ENCODE results near the gene LRRTM4. TPM values are rescaled to one million over a fixed set of nuclear protein-coding genes. Genes with fewer than 3 reads are reported as not detected.

The LRRTM4 gene
- total and polyA plus RNA-seq, 2 of the 13 experiments (the other 11 are each of a cell fraction or from before 2014, with no cell fraction given): 1.2 TPM

GRCh38 chr2:77087987-77088414, 434.2 kb downstream of the LRRTM4 start:
- Histone ChIP-seq H4K20me1 (ENCODE audit: insufficient read depth, low read length) (no peaks in the 10 kb centered on the region), H3K9ac (ENCODE audit: insufficient read depth, low read depth, low read length) (no peak overlapping the region), H2AFZ (ENCODE audit: low read length) (no peak overlapping the region), H3K79me2 (ENCODE audit: insufficient read depth, low read length) (no peaks in the 10 kb centered on the region), H3K4me2 (ENCODE audit: low read depth, low read length) (no peak overlapping the region), H3K4me3 (replicated peaks in 1 of 3; ENCODE audit: insufficient read depth in 1 of 3, low read depth in 2 of 3, low read length in 3 of 3) (no peak overlapping the region), H3K36me3 (replicated peaks in 1 of 2; ENCODE audit: control insufficient read depth in 1 of 2, insufficient read depth in 2 of 2, low read length in 2 of 2) (no peaks in the 10 kb centered on the region), H3K9me3 (ENCODE audit: low read length) (no peaks in the 10 kb centered on the region), H3K4me1 (ENCODE audit: insufficient read depth, low read length) (no peaks in the 10 kb centered on the region), H3K27me3 (ENCODE audit: control insufficient read depth in 1 of 2, insufficient read depth in 2 of 2, low read length in 2 of 2) (no peaks in the 10 kb centered on the region), H3K27ac (ENCODE audit: extremely low read length, insufficient read depth, low read length) (no peak overlapping the region)
- intact Hi-C loops (cut with micrococcal nuclease; ENCODE audit: unreplicated experiment): no loop called here
- DNase-seq (ENCODE audit: low spot score): no peak
- CTCF ChIA-PET (ENCODE audit: low intra/inter-chr PET ratio, low total read pairs): no interaction called here
- no TSS peak for BruUV-seq (replicated peaks)
- 66% methylated on average over 6 of the region's 6 CpGs for WGBS (ENCODE audit: low lambda C conversion rate)
- TF ChIP-seq JUN (CRISPR knock-in tag; IDR thresholded peaks at IDR 0.05) (no peak), SMYD3 (CRISPR knock-in tag; IDR thresholded peaks at IDR 0.05) (no peak), SIN3A (IDR thresholded peaks at IDR 0.05; ENCODE audit: borderline replicate concordance, low read depth, low read length) (no peak), ZNF589 (CRISPR knock-in tag; conservative IDR thresholded peaks at IDR 0.05) (no peak), KLF11 (CRISPR knock-in tag; IDR thresholded peaks at IDR 0.05) (no peak), MED8 (CRISPR knock-in tag; IDR thresholded peaks at IDR 0.05; ENCODE audit: insufficient replicate concordance) (no peak)
- no peak for ATAC-seq
- POLR2A ChIA-PET: no interaction called here
- no peak for FAIRE-seq
- in situ Hi-C loops (cut with HindIII; ENCODE audit: extremely low pct_ligation_motif_present, low pct_unique_long_range_greater_than_20kb): no loop called here

- TF ChIP-seq ZBTB25 (CRISPR knock-in tag; IDR thresholded peaks at IDR 0.05): no peak
- no peak for TF ChIP-seq ZNF552 (CRISPR knock-in tag; IDR thresholded peaks at IDR 0.05; ENCODE audit: borderline replicate concordance)
- no peak for TF ChIP-seq KAT2B (IDR thresholded peaks at IDR 0.05; ENCODE audit: borderline replicate concordance, low read depth, low read length)
- no peak for TF ChIP-seq ZBTB1 (CRISPR knock-in tag; IDR thresholded peaks at IDR 0.05; ENCODE audit: borderline replicate concordance)
- TF ChIP-seq SMARCE1 (IDR thresholded peaks at IDR 0.05; ENCODE audit: borderline replicate concordance): no peak
- DNase-seq (ENCODE audit: low spot score) (no peak), FAIRE-seq (no peak), ATAC-seq (no peak)
- intact Hi-C loops (cut with micrococcal nuclease; ENCODE audit: unreplicated experiment): no loop called here
- H3K79me2 ChIP-seq (ENCODE audit: insufficient read depth, low read length): no peaks in the 10 kb centered on the region
- ChIA-PET CTCF (ENCODE audit: low intra/inter-chr PET ratio, low total read pairs) (no interaction called here), POLR2A (no interaction called here)
- H3K9ac ChIP-seq (ENCODE audit: insufficient read depth, low read depth, low read length): no peak overlapping the region
- H3K9me3 ChIP-seq (ENCODE audit: low read length): no peaks in the 10 kb centered on the region
- in situ Hi-C loops (cut with HindIII; ENCODE audit: extremely low pct_ligation_motif_present, low pct_unique_long_range_greater_than_20kb): no loop called here
- H3K27ac ChIP-seq (ENCODE audit: extremely low read length, insufficient read depth, low read length): no peak overlapping the region
- H2AFZ ChIP-seq (ENCODE audit: low read length): no peak overlapping the region
- H4K20me1 ChIP-seq (ENCODE audit: insufficient read depth, low read length): no peaks in the 10 kb centered on the region
- no peaks in the 10 kb centered on the region for H3K36me3 ChIP-seq (replicated peaks in 1 of 2; ENCODE audit: control insufficient read depth in 1 of 2, insufficient read depth in 2 of 2, low read length in 2 of 2)
- H3K4me3 ChIP-seq (replicated peaks in 1 of 3; ENCODE audit: insufficient read depth in 1 of 3, low read depth in 2 of 3, low read length in 3 of 3): no peak overlapping the region
- BruUV-seq (replicated peaks): no TSS peak
- H3K4me2 ChIP-seq (ENCODE audit: low read depth, low read length): no peak overlapping the region
- H3K4me1 ChIP-seq (ENCODE audit: insufficient read depth, low read length): no peaks in the 10 kb centered on the region
- WGBS (ENCODE audit: low lambda C conversion rate): 7% methylated on average over 8 of the region's 8 CpGs
- no peaks in the 10 kb centered on the region for H3K27me3 ChIP-seq (ENCODE audit: control insufficient read depth in 1 of 2, insufficient read depth in 2 of 2, low read length in 2 of 2)
Measured at GRCh38 chr2:77086478-77086877, 435.7 kb downstream of the LRRTM4 start.
